ENCODE results near the gene JUP.

DNA sequence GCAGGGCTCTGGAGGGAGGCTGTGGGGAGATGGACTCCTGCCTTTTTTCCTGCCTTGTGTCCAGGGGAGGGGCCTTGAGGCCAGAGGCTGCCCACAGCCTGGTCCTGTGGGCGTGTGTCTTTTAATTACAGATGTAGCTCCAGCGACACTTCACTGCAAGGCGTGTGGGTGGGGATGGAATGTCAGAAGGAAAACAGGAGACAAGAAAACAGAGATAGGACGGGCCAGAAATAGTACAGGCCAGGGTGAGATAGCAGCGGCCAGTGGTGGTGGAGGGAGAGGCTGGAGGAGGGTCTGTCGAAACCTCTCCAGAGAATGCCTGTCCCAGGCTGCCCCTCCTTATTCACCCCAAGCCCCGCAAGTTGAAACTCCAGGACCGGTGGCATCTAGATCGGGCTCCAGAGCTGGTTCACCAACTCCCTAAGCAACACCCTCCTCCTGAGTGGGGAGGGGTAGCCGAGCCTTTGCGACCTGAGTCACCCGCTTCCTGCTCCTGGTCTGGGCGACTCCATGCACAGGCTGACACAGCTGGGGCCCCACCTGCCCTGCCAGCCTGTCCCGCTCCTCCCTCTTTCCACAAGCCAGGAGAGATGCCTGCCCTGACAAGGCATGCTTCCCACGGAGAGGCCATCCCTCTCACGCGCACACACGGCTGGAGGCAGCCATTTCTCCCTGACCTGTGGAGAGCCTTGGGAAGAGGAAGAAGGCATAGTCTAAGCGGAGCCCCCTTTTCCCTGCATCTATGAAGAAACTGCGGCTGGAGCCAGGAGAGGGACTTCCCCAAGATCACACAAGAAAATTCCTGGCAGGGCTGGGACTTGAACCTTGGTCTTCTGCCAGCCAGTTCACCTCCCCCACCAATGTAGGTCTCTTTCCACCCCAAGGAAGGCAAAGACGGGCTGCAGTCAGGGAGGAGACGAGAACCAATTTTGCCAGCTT, 6.6 kb upstream of the JUP start:
- TF ChIP-seq ZZZ3 (IDR thresholded peaks at IDR 0.05; ENCODE audit: control insufficient read depth, insufficient read length, low read depth) (no peak), CHD4 (IDR thresholded peaks at IDR 0.05) (no peak), NRF1 (conservative IDR thresholded peaks at IDR 0.05; ENCODE audit: low read depth, low read length) (no peak), SMC3 (IDR thresholded peaks at IDR 0.05; ENCODE audit: borderline replicate concordance, low read length) (no peak), BHLHE40 (IDR thresholded peaks at IDR 0.05; ENCODE audit: borderline replicate concordance in 1 of 2, low read depth in 2 of 2, low read length in 1 of 2) (no peak), HDAC2 (IDR thresholded peaks at IDR 0.05) (no peak)
- TF ChIP-seq, protein P1, sequence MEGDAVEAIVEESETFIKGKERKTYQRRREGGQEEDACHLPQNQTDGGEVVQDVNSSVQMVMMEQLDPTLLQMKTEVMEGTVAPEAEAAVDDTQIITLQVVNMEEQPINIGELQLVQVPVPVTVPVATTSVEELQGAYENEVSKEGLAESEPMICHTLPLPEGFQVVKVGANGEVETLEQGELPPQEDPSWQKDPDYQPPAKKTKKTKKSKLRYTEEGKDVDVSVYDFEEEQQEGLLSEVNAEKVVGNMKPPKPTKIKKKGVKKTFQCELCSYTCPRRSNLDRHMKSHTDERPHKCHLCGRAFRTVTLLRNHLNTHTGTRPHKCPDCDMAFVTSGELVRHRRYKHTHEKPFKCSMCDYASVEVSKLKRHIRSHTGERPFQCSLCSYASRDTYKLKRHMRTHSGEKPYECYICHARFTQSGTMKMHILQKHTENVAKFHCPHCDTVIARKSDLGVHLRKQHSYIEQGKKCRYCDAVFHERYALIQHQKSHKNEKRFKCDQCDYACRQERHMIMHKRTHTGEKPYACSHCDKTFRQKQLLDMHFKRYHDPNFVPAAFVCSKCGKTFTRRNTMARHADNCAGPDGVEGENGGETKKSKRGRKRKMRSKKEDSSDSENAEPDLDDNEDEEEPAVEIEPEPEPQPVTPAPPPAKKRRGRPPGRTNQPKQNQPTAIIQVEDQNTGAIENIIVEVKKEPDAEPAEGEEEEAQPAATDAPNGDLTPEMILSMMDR (IDR thresholded peaks at IDR 0.05 in 2 of 3, conservative IDR thresholded peaks at IDR 0.05 in 1 of 3; ENCODE audit: control insufficient read depth in 2 of 3, extremely low read depth in 1 of 3, insufficient read depth in 1 of 3, low read depth in 3 of 3, low read length in 3 of 3): no peak
- TF ChIP-seq, protein P2, sequence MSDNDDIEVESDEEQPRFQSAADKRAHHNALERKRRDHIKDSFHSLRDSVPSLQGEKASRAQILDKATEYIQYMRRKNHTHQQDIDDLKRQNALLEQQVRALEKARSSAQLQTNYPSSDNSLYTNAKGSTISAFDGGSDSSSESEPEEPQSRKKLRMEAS (IDR thresholded peaks at IDR 0.05; ENCODE audit: low read depth, low read length): no peak
- TF ChIP-seq, protein P3, sequence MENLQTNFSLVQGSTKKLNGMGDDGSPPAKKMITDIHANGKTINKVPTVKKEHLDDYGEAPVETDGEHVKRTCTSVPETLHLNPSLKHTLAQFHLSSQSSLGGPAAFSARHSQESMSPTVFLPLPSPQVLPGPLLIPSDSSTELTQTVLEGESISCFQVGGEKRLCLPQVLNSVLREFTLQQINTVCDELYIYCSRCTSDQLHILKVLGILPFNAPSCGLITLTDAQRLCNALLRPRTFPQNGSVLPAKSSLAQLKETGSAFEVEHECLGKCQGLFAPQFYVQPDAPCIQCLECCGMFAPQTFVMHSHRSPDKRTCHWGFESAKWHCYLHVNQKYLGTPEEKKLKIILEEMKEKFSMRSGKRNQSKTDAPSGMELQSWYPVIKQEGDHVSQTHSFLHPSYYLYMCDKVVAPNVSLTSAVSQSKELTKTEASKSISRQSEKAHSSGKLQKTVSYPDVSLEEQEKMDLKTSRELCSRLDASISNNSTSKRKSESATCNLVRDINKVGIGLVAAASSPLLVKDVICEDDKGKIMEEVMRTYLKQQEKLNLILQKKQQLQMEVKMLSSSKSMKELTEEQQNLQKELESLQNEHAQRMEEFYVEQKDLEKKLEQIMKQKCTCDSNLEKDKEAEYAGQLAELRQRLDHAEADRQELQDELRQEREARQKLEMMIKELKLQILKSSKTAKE (IDR thresholded peaks at IDR 0.05; ENCODE audit: low read depth, poor library complexity, severe bottlenecking): no peak

Measured in GM12878 (cell line).